Stimulated activated CD8-positive, alpha-beta memory T cell treated with anti-CD3 and anti-CD28 coated beads, Interleukin-4, amount 100 ng/mL, for 1 hour (primary cell): ENCODE measurements around the gene PRELP.

ENCODE experiments used
- DNase-seq, 2 donors: peaks; one replicate each; pipeline ENCODE4 v3.0.0-alpha.2; 2020; ENCODE audit warnings: low read depth in 2 of 2, low spot score in 1 of 2

Gene PRELP

GRCh38 chr1:203477748-203478147 lies 2.1 kb downstream of the PRELP start:
- DNase-seq: no peak

GRCh38 chr1:203478231-203478630 lies 2.6 kb downstream of the PRELP start:
- DNase-seq: no peak

DNA sequence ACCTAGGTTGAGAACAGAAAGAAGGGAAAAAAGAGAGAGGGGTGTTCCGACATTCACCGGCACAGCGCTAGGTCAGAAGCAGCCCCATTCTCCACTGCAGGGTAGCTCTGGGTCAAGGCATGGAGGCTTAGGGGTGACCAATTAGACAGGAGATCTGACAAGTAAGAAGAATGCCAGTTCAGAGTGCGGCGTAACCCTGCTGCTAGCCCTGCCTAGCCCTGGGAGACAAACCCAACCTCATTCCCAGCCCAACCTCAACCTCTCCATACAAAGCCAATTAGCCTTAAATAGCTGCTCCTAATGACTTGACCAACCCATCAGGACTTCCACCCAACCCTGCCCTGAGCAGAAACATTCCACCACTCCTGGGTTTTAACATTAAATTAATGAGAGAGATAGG lies 3.4 kb downstream of the PRELP start:
- no peak for DNase-seq

- DNase-seq: no peak
These were observed 4.0 kb downstream of the PRELP start for GRCh38 chr1:203479646-203480045.

DNA sequence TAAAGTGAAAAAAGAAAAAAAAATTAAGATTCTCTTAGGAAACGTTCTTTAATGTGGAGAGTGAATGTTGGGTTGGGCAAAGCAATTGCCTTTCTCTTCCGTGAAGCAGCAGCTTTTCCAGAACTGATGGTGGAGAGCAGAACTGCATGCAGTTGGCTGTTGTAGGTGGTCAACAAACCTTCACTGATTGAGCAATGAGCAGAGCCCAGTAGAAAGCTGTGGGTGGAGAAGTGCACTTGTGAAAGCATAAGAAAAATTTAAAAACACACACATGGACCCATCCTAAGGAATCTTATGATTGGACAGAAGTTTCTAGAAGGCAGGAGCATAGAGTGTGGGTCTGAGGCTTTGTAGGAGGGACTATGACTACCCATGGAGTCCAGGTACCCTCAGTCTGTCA lies 4.5 kb downstream of the PRELP start:
- no peak for DNase-seq

- peak in 1 of 2 donors; percentile 18 for DNase-seq
These were observed 5.0 kb downstream of the PRELP start for GRCh38 chr1:203480525-203481084.

GRCh38 chr1:203481196-203481595 lies 5.6 kb downstream of the PRELP start:
- no peak for DNase-seq

GRCh38 chr1:203486618-203487370 lies 11.2 kb downstream of the PRELP start:
- DNase-seq: no peak

DNA sequence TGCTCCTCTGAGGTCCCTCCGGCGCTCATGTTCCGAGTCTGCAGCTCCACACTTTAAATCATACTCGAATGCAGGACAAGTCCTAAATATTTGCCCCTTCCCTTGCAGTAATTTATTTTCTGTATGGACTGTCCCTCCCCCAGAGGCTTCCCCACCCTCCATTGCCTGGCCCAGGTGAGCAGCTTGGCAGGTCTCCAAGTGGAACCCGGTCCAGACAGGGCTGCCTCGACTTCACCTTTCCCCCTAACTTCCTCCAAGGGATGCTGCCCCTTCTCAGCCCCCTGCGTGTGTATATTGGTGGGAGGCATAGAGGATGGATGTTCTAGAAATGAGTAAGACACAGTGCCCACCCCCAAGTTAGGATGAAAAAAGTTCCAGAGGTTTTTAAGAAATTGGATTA lies 12.9 kb downstream of the PRELP start:
- DNase-seq: no peak

DNA sequence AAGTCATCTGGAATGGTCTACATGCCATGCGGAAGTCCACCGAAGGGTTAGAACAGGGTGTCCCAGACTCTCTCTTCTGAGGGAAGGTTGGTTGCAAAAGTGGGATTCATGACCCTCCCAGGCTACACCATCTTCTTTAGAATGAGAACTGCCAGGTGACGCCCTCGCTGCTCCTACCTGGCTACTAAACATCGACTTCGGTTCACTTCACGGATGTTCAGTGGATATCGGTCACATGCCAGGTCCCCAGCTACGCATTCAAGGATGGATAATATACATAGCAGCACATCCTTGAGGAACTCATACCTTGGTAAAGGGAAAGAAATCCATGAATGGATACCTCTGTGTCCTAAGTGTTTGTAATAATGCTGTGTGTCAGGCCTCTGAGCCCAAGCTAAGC lies 15.0 kb downstream of the PRELP start:
- no peak for DNase-seq

- no peak for DNase-seq
These were observed 16.1 kb downstream of the PRELP start for GRCh38 chr1:203491664-203492063.

DNA sequence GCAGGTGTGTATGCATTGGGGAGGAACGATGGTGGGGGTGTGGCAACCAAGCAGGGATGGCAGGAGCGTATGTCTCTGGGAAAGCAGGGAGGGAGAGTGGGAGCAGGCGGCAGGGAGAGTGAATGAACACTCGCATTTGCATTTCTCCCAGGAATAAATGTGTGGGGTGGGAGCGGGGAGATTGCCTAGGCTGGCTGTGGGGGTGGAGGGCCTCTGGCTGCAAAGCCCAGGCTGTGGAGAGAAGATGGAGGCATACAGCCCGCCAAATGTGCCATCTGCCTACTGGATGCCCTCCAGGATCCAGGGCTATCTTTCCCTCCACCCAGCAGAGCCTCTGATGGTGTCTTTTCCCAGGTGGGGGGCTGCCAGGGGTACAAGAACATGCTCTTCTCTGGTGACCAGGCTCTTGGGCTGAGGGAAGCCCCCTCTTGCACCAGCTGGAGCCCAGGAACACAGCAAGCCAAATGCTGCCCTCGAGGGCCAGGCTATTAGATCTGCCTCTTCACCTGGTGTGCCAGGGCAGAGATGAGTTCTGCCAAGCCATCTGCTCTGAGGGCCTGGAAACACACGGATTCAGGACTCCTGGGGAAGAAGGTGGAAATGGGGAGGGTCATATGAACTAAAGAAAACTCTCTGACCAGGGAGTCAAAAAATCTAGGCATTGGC lies 16.6 kb downstream of the PRELP start:
- no peak for DNase-seq

DNA sequence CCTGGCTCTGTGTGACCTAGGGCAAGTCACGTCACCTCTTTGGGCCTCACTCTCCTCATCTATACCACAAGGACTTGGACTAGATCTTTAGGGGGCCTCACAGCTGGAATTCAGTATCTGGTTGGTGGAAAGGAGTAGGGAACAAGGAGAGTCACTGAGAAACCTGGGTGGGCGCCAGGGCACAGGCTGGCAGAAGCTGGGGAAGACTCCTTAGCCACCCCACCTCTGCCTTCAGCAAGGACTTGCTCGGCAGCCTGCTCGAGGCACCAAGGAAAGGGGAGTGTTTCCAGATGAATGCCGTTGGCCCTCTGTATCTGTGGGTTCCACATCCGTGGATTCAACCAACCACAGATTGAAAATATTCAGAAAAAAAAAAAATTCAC lies 17.1 kb downstream of the PRELP start:
- no peak for DNase-seq

- DNase-seq: no peak
These were observed 18.3 kb downstream of the PRELP start, which contains the start of gene OPTC for GRCh38 chr1:203493901-203494300. Gene OPTC (plus strand): TSS chr1:203494153. CDS start chr1:203496006, 1,853 bp downstream.

GRCh38 chr1:203495845-203496244 lies 20.2 kb downstream of the PRELP start:
- DNase-seq: no peak

DNA sequence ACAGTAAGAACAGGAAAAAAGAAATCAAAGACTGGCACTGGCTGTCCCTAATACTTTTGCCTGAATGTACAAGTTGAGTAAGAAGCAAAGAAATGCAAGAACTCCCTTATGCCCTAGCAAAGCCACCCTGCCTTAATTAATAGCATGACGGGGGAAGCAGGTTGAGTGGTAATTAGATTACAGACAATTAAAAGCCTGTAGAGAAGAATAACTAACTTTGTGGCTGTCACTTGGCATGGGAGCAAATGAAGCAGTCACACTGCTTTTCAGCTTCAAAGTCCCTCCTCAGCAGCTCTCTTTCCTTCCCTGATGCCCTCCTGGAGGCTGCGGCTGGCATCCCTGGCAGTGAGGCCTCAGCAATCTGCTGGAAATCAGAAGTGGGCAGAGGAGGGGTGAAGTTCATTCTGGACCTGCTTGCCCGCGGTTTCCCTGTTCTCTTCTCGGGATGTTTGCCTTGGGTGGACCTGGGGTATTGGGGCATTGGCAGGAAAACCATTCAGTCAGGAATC lies 21.7 kb downstream of the PRELP start:
- DNase-seq: no peak

DNA sequence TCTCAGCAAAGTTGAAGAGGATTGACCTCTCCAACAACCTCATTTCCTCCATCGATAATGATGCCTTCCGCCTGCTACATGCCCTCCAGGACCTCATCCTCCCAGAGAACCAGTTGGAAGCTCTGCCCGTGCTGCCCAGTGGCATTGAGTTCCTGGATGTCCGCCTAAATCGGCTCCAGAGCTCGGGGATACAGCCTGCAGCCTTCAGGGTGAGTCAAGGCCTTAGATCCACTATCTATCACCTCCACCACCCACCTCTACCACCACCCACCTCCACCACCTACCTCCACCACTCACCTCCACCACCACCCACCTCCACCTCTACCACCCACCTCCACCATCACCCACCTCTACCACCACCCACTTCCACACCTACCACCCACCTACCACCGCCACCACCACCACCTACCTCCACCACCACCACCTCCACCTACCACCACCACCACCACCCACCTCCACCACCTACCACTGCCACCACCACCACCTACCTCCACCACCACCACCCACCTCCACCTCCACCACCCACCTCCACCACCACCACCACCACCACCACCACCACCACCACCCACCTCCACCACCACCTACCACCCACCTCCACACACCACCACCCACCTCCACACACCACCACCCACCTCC lies 24.2 kb downstream of the PRELP start:
- no peak for DNase-seq

- DNase-seq: no peak
These were observed 24.7 kb downstream of the PRELP start for GRCh38 chr1:203500279-203500678.

- no peak for DNase-seq
These were observed 28.2 kb downstream of the PRELP start for GRCh38 chr1:203503836-203504235.

GRCh38 chr1:203504400-203505250 lies 29.0 kb downstream of the PRELP start:
- DNase-seq: peak; percentile 55
